ENCODE results near the gene PTPRC. TPM values are rescaled to one million over a fixed set of nuclear protein-coding genes. Genes with fewer than 3 reads are reported as not detected.

Gene PTPRC
- total RNA-seq, 2 experiments from 2014 or later, result 475 to 499 TPM

- no peak for TF ChIP-seq CTCF (IDR thresholded peaks at IDR 0.05)
- ATAC-seq (no peak), DNase-seq (no peak)
- ChIA-PET POLR2A (no interaction called here), CTCF (no interaction called here)
- no peaks in the 10 kb centered on the region for H3K36me3 Mint-ChIP-seq (ENCODE audit: low read depth)
- no peaks in the 10 kb centered on the region for H3K27me3 Mint-ChIP-seq
- H3K27ac Mint-ChIP-seq, result no peak overlapping the region
- intact Hi-C loops (cut with micrococcal nuclease), result no loop called here
- H3K9me3 Mint-ChIP-seq, result no peaks in the 10 kb centered on the region
- no peak overlapping the region for H3K4me3 Mint-ChIP-seq
- H3K4me1 Mint-ChIP-seq (ENCODE audit: low read depth), result no peaks in the 10 kb centered on the region
Measured at GRCh38 chr1:198806861-198807260, 168.0 kb downstream of the PTPRC start.

Other genes with a start within 250 kb of the PTPRC start
- not detected for gene ATP6V1G3, start 98.4 kb upstream of the PTPRC start, total RNA-seq

All from activated CD8-positive, alpha-beta T cell treated with anti-CD3 and anti-CD28 coated beads for 36 hours (primary cell).